ENCODE data around the gene ARID1B. TPM values are rescaled to one million over a fixed set of nuclear protein-coding genes. Genes with fewer than 3 reads are reported as not detected.

ARID1B gene
- total and polyA plus RNA-seq, 12 donors, result 13.3 to 85.6 (median 50.9) TPM

DNA sequence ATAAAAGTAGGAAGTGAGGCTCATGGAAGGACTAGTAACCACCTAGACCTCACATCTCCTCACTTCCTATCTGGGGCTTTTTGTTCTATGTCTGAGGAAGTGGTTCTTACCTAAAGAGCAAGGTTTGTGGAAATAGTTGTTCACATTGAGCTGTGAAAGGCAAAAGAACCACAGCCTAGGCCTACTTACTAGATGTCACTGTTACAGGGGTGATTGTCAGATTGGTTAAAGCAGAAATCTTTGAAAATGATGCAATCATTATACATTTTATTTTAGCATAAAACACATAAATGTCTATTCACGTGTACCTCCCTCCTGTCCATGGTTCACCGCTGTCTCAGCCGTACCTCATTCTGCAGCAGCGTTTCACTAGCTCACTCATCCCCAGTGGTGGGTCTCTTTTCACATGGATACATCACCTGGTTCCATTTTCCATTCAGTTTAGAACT lies 277.4 kb downstream of the ARID1B start:
- intact Hi-C loops (cut with DNase I), result no loop called here
- Histone ChIP-seq H3K9me3 (replicated peaks in 1 of 3) (peaks cover 0 to 5% (median 0%) of the 10 kb centered on the region in 3 donors), H3K27ac (no peak overlapping the region), H3K4me1 (replicated peaks in 1 of 2) (peaks cover 2 to 3% of the 10 kb centered on the region in 2 donors), H3K27me3 (no peaks in the 10 kb centered on the region), H3K4me3 (no peak overlapping the region), H3K36me3 (replicated peaks in 1 of 2) (no peaks in the 10 kb centered on the region)
- 86 to 93% (median 91%) methylated on average over 4 of the region's 4 CpGs for WGBS, 4 donors
- no peak for TF ChIP-seq POLR2A (IDR thresholded peaks at IDR 0.05)
- TF ChIP-seq, protein P1, sequence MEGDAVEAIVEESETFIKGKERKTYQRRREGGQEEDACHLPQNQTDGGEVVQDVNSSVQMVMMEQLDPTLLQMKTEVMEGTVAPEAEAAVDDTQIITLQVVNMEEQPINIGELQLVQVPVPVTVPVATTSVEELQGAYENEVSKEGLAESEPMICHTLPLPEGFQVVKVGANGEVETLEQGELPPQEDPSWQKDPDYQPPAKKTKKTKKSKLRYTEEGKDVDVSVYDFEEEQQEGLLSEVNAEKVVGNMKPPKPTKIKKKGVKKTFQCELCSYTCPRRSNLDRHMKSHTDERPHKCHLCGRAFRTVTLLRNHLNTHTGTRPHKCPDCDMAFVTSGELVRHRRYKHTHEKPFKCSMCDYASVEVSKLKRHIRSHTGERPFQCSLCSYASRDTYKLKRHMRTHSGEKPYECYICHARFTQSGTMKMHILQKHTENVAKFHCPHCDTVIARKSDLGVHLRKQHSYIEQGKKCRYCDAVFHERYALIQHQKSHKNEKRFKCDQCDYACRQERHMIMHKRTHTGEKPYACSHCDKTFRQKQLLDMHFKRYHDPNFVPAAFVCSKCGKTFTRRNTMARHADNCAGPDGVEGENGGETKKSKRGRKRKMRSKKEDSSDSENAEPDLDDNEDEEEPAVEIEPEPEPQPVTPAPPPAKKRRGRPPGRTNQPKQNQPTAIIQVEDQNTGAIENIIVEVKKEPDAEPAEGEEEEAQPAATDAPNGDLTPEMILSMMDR (IDR thresholded peaks at IDR 0.05), result no peak
- DNase-seq, result no peak

DNA sequence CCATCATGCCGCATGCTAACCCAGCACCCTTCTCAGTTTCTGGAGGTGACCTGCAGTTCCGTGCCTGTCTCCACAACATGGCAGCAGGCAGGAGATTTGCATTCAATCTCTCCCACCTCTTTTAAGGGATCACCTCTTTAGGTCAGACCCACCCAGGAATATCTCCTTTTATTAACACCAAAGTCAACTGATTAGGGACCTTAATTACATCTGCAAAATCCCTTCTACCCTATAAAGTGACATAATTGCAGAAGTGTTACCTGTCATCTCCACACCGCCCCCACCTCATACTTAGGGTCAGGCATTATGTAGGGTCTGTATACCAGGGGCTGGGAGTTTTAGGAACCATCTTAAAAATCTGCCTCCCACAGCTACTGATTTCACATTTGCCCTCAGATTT lies 278.7 kb downstream of the ARID1B start:
- intact Hi-C loops (cut with DNase I), result no loop called here
- Histone ChIP-seq H3K36me3 (replicated peaks in 1 of 2) (no peaks in the 10 kb centered on the region), H3K9me3 (replicated peaks in 1 of 3) (peaks cover 0 to 5% (median 0%) of the 10 kb centered on the region in 3 donors), H3K4me1 (replicated peaks in 1 of 2) (peaks cover 3 to 11% of the 10 kb centered on the region in 2 donors), H3K27me3 (no peaks in the 10 kb centered on the region), H3K4me3 (no peak overlapping the region), H3K27ac (no peak overlapping the region)
- 98 to 99% (median 98%) methylated on average over 3 of the region's 3 CpGs for WGBS, 4 donors
- TF ChIP-seq POLR2A (IDR thresholded peaks at IDR 0.05), result no peak
- TF ChIP-seq, protein P1 (IDR thresholded peaks at IDR 0.05), result no peak
- DNase-seq, result no peak

DNA sequence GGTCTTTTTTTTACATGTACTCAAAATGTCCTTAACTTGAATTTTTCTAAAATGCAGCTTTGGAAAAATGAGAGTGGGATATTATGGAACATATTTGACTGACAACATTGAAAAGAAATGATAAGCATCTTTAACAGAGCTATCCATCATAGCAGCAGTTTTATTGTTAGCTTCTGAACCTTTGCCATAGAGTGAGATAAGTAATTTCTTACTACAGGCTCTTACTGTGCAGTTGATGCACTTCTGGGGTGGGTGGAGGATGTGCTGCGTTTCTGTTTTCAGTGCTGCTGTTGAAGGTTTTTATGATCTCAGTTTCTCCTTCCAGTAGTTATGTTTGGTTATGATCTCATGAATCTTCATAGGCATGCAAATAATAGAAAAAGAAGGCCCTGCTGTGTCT lies 279.1 kb downstream of the ARID1B start:
- 62 to 85% (median 75%) methylated on average over 1 of the region's 1 CpG for WGBS, 4 donors
- intact Hi-C loops (cut with DNase I), result no loop called here
- TF ChIP-seq, protein P1 (IDR thresholded peaks at IDR 0.05), result no peak
- TF ChIP-seq POLR2A (IDR thresholded peaks at IDR 0.05), result no peak
- Histone ChIP-seq H3K9me3 (replicated peaks in 1 of 3) (peaks cover 0 to 5% (median 0%) of the 10 kb centered on the region in 3 donors), H3K4me1 (replicated peaks in 1 of 2) (peaks cover 3 to 11% of the 10 kb centered on the region in 2 donors), H3K4me3 (no peak overlapping the region), H3K36me3 (replicated peaks in 1 of 2) (no peaks in the 10 kb centered on the region), H3K27me3 (no peaks in the 10 kb centered on the region), H3K27ac (no peak overlapping the region)
- no peak for DNase-seq

DNA sequence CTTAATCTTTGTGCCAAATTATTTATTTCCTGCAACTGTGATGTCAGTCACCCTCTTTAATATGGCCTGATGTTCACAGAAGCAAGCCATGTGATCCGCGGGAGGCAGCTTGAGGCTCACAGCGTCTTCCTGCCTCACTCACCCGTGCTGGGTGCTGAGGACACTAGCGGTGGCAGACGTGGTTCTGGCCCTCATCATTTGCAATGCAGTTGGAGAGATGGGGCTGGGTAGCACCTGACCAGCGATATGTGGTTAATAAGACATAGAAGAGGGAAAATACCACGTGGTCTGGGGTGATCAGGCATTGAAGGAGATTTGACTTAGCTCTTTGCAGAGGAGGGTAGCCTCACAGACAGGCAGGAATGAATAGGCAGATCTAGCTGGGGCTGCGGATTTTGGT lies 281.4 kb downstream of the ARID1B start:
- TF ChIP-seq POLR2A (IDR thresholded peaks at IDR 0.05), result no peak
- TF ChIP-seq, protein P1 (IDR thresholded peaks at IDR 0.05), result no peak
- H3K36me3 ChIP-seq (replicated peaks in 1 of 2), result no peaks in the 10 kb centered on the region
- intact Hi-C loops (cut with DNase I), result no loop called here
- no peak for DNase-seq
- no peaks in the 10 kb centered on the region for H3K27me3 ChIP-seq
- H3K4me1 ChIP-seq (replicated peaks in 1 of 2), result peaks cover 3 to 11% of the 10 kb centered on the region in 2 donors
- H3K4me3 ChIP-seq, result no peak overlapping the region
- no peak overlapping the region for H3K27ac ChIP-seq
- 94 to 95% (median 95%) methylated on average over 9 of the region's 9 CpGs for WGBS, 4 donors
- peaks cover 0 to 5% (median 0%) of the 10 kb centered on the region in 3 donors for H3K9me3 ChIP-seq (replicated peaks in 1 of 3)

Measured in adrenal gland (tissue), 12 donors.